Effector memory CD4-positive, alpha-beta T cell (primary cell): ENCODE measurements around the gene CFLAR.

ENCODE experiments used
- DNase-seq, 3 donors: peaks; one replicate each; pipeline ENCODE4 v3.0.0-alpha.2; 2020
- H3K27ac ChIP-seq: 2 replicates; pipeline ENCODE4 v1.7.0; 2013; ENCODE audit warnings: mild to moderate bottlenecking, low read length, moderate library complexity; ENCODE audit not compliant: insufficient read depth, poor library complexity, severe bottlenecking
- H3K27me3 ChIP-seq: replicated peaks from 2 replicates; pipeline ENCODE4 v1.7.0; 2013; ENCODE audit warnings: mild to moderate bottlenecking, low read length; ENCODE audit not compliant: insufficient read depth, control insufficient read depth, poor library complexity, severe bottlenecking
- H3K36me3 ChIP-seq: 2 replicates; pipeline ENCODE4 v1.7.0; 2013; ENCODE audit warnings: mild to moderate bottlenecking, low read length, moderate library complexity; ENCODE audit not compliant: control insufficient read depth, insufficient read depth
- H3K4me1 ChIP-seq: 2 replicates; pipeline ENCODE4 v1.7.0; 2013; ENCODE audit warnings: low read length, mild to moderate bottlenecking; ENCODE audit not compliant: control insufficient read depth, insufficient read depth, poor library complexity, severe bottlenecking
- H3K4me3 ChIP-seq: 2 replicates; pipeline ENCODE4 v1.7.0; 2013; ENCODE audit warnings: low read length, low read depth, mild to moderate bottlenecking; ENCODE audit not compliant: insufficient read depth, poor library complexity, severe bottlenecking
- H3K9me3 ChIP-seq: 2 replicates; pipeline ENCODE4 v1.7.0; 2013; ENCODE audit warnings: mild to moderate bottlenecking, low read length, moderate library complexity; ENCODE audit not compliant: control insufficient read depth

The CFLAR gene

DNA sequence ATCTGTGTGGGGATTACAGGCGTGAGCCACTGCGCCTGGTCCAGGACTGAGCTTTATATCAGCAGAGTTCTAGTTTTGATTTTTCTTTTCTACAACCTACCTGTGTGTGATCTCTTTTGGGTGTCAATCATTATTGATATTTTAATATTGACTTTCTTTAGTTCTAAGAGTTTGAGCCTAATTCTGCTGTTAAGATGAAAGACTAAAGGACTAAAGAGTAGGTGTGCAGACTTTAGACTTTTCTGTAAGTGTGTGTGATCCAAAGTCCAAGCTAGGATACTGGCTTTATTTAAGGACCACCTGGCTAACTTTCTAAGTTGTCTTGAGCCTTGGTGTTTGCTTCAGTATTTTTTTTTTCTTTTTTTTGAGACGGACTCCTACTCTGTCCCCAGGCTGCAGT lies 79.4 kb downstream of the CFLAR start:
- H3K4me1 ChIP-seq: peaks cover 42% of the 10 kb centered on the region
- no peaks in the 10 kb centered on the region for H3K9me3 ChIP-seq
- peaks cover 32% of the 10 kb centered on the region for H3K36me3 ChIP-seq
- H3K27ac ChIP-seq: no peak overlapping the region
- no peak for DNase-seq
- no peaks in the 10 kb centered on the region for H3K27me3 ChIP-seq
- H3K4me3 ChIP-seq: no peak overlapping the region

DNA sequence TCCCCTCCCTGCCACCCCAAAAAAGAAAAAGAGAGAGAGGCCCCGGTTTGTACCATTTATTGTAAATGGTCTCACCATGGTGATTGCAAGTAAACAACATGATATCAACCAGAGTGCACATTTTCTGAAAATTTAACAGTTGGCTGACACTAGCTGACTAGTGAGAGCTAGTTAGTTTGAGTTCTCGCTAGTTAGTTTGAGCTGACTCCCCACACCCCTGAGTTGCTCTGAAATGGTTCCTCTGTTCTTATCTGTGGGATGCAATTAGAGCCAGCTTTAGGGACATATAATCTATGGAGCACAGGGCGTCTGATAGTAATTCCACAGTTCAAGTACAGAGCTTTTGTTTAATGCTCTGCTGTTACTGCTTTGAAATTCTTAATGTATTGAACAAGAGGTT lies 80.0 kb downstream of the CFLAR start:
- Histone ChIP-seq H3K9me3 (no peaks in the 10 kb centered on the region), H3K36me3 (peaks cover 37% of the 10 kb centered on the region), H3K27me3 (no peaks in the 10 kb centered on the region), H3K27ac (no peak overlapping the region), H3K4me1 (peaks cover 39% of the 10 kb centered on the region), H3K4me3 (no peak overlapping the region)
- no peak for DNase-seq

DNA sequence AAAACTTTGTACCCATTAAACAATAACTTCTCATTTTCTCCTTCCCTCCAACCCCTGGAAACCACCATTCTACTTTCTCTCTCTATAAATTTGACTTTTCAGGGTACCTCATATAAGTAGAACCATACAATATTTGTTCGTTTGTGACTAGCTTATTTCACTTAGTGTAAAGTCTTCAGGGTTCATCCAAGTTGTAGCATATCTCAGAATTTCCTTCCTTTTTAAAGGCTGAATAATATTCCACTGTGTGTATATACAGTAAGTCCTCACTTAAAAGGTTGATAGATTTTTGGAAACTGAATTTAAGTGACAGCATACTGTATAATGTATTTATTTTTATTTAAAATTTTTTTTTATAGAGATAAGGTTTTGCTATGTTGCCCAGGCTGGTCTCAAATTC lies 80.8 kb downstream of the CFLAR start:
- no peak for DNase-seq
- H3K27ac ChIP-seq: no peak overlapping the region
- peaks cover 31% of the 10 kb centered on the region for H3K4me1 ChIP-seq
- peaks cover 40% of the 10 kb centered on the region for H3K36me3 ChIP-seq
- no peak overlapping the region for H3K4me3 ChIP-seq
- H3K27me3 ChIP-seq: no peaks in the 10 kb centered on the region
- no peaks in the 10 kb centered on the region for H3K9me3 ChIP-seq

DNA sequence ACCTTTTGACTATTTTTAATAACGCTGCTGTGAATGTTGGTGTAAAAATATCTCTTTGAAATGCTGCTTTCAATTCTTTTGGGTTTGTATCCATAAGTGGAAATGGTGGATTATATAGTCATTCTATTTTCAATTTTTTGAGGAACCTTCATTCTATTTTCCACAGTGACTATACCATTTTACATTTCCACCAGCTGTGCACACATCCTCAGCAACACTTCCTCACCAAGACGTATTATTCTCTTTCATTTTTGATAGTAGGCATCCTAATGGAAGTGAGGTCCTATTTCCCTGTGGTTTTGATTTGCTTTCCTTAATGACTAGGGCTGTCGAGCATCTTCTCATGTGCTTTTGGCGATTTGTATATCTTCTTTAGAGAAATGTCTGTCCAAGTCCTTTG lies 81.8 kb downstream of the CFLAR start:
- no peak overlapping the region for H3K4me3 ChIP-seq
- H3K9me3 ChIP-seq: no peaks in the 10 kb centered on the region
- no peaks in the 10 kb centered on the region for H3K27me3 ChIP-seq
- peaks cover 23% of the 10 kb centered on the region for H3K4me1 ChIP-seq
- DNase-seq: no peak
- H3K36me3 ChIP-seq: peaks cover 40% of the 10 kb centered on the region
- no peak overlapping the region for H3K27ac ChIP-seq

DNA sequence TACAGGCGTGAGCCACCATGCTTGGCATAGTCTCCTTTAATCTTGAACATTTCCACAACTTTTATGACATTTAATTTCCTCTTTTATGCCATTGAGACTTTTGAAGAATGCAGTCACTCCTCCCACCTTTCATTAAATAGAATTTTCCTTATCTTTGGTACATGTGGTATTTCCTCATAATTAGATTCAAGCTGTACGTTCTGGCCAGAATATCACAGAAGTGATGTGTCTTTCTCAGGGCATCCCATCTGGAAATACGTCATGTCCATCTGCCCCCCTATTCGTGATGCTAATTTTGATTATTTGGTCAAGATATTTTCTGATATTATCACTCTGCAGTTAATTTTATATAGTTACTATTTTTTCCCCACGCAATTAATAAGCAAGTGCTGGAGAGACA lies 83.9 kb downstream of the CFLAR start:
- DNase-seq: no peak
- H3K36me3 ChIP-seq: peaks cover 40% of the 10 kb centered on the region

DNA sequence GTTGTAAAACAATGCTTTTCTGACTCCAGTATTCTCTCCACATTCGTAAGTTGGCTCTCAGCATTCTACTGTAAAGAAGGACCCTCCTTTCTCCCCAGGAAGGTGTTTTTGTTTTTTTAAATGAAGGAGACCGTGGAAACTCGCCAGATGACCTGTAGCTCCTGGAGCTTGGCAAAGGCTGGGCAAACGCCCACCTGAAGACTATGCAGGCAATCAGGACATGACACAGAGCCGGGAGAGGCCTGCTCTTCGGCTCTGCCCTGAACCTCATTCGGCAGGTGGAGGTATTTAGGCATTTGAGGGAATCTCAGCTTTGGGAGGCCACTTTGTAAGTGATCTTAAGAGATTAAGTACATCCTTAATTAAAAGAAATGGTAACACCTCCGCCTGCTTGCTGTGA lies 84.4 kb downstream of the CFLAR start:
- peaks cover 8% of the 10 kb centered on the region for H3K4me1 ChIP-seq
- no peak overlapping the region for H3K27ac ChIP-seq
- H3K27me3 ChIP-seq: no peaks in the 10 kb centered on the region
- DNase-seq: no peak
- peaks cover 40% of the 10 kb centered on the region for H3K36me3 ChIP-seq
- H3K9me3 ChIP-seq: no peaks in the 10 kb centered on the region
- H3K4me3 ChIP-seq: no peak overlapping the region

More for the DNA sequence above, 83.9 kb downstream of the CFLAR start:
- no peaks in the 10 kb centered on the region for H3K9me3 ChIP-seq
- H3K27me3 ChIP-seq: no peaks in the 10 kb centered on the region
- H3K4me3 ChIP-seq: no peak overlapping the region
- no peak overlapping the region for H3K27ac ChIP-seq
- peaks cover 12% of the 10 kb centered on the region for H3K4me1 ChIP-seq

DNA sequence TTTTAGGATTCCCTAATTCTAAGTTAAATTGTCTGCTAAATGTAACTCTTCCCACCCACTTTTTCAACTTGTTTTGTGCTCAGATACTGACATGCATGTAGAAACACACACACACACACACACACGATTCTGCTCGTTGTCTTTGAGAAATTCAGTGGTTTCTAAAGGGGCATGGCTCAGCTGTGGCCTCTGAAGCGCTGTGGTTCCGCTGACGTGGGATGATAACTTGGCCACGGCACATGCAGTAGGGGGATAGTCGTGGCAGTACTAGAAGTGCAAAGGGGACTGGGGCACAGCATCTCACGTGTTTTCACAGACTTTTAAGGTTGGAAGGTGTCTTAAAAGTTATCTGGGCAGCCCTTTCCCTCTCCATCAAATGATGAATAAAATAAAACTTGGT lies 85.4 kb downstream of the CFLAR start:
- Histone ChIP-seq H3K27me3 (no peaks in the 10 kb centered on the region), H3K9me3 (no peaks in the 10 kb centered on the region), H3K27ac (no peak overlapping the region), H3K36me3 (peaks cover 33% of the 10 kb centered on the region), H3K4me3 (no peak overlapping the region), H3K4me1 (peaks cover 4% of the 10 kb centered on the region)
- DNase-seq: no peak

DNA sequence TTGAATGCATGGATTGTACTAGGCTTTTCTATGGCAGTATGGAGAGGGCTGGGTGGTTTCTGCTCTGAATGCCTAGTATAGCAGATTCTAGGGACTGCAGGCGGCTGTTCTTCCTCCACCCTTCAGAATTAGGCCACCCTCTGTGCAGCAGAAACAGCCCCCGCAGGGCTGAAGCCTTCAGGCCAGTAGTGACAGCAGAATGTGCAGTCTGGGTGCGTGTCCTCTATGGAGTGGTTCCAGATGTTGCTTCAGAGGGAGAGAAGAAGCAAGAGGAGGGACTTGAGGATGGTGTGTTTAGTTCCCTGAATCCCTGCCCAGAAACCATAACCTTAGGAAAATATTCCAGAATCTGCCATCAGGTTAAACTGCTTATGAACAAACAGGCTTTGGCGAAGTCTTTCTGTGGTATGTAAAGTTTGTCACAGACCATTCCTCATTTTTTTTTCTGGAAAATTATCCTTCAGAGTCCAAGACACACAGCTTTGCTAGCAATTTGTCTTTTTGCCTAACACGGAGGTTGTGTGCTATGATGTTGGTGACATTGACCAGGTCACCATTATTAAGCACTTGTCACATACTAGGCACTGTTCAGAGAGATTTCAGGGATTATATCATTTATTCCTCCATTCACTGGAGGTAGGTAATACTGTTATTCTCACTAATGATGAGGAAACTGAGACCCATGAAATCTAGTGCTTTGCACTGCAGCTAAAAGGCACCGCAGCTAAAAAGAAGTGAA lies 88.1 kb downstream of the CFLAR start:
- Histone ChIP-seq H3K9me3 (no peaks in the 10 kb centered on the region), H3K36me3 (peaks cover 32% of the 10 kb centered on the region), H3K4me1 (peaks cover 4% of the 10 kb centered on the region), H3K27me3 (no peaks in the 10 kb centered on the region), H3K27ac (no peak overlapping the region), H3K4me3 (no peak overlapping the region)
- DNase-seq: no peak

DNA sequence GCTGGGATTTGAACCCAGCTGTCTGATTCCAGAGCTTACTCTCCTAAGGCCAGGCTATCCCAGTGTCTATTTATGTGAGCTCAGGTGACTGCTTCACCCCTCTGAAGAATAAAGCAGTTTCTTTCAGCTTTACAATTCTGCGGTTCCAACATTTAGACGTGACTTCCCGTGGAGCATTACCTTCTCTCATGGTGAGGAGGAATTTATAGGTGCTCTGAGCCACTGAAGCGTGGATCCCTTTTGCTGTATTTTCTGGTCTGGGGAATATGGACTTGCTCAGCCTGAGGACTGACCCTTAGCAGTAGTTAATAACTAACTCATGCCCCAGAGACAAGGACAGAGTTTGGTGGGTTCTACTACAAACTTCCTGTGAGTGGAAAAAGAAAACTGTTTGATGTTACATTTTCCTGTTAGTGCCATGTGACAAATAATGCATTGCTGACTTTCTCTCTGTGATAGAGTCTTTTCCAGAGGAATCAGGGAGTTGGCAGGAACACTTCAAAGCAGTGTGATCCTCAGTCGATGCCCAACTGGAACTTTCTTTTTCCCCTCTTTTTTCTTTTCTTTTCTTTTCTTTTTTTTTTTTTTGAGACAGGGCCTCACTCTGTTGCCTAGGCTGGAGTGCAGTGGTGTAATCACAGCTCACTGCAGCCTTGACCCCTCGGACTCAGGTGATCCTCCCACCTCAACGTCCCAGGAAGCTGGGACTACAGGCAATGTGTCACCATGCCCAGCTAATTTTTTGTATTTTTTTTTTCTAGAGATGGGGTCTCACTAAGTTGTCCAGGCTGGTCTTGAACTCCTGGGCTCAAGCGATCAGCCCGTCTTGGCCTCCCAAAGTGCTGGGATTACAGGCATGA lies 88.9 kb downstream of the CFLAR start:
- H3K4me1 ChIP-seq: peaks cover 4% of the 10 kb centered on the region
- no peaks in the 10 kb centered on the region for H3K27me3 ChIP-seq
- no peaks in the 10 kb centered on the region for H3K9me3 ChIP-seq
- no peak overlapping the region for H3K4me3 ChIP-seq
- DNase-seq: no peak
- H3K36me3 ChIP-seq: peaks cover 32% of the 10 kb centered on the region
- no peak overlapping the region for H3K27ac ChIP-seq

DNA sequence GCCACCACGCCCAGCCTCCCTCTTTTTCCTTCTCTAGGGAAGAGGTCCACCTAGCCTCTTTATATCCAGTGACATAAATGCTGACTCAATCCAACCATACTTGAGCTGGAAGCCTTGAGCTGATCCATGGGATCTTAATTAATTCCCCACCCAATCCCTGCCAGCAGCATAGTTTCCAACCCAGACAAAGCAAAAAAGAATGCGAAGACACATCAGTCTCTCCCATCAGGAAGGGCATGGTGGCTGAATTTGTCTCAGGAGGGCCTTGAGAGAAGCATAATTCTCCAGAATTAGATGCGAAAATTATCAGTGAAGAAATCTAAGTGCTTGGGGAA lies 89.5 kb downstream of the CFLAR start:
- Histone ChIP-seq H3K4me3 (no peak overlapping the region), H3K27ac (no peak overlapping the region), H3K4me1 (peaks cover 4% of the 10 kb centered on the region), H3K27me3 (no peaks in the 10 kb centered on the region), H3K9me3 (no peaks in the 10 kb centered on the region), H3K36me3 (peaks cover 34% of the 10 kb centered on the region)
- DNase-seq: no peak
